GM03348 (cell line): Measurements from ENCODE around the gene MEAK7.

ENCODE experiments used
- DNase-seq: peaks from one replicate; pipeline ENCODE4 v3.0.0; 2012; ENCODE audit warnings: low spot score

The MEAK7 gene

DNA sequence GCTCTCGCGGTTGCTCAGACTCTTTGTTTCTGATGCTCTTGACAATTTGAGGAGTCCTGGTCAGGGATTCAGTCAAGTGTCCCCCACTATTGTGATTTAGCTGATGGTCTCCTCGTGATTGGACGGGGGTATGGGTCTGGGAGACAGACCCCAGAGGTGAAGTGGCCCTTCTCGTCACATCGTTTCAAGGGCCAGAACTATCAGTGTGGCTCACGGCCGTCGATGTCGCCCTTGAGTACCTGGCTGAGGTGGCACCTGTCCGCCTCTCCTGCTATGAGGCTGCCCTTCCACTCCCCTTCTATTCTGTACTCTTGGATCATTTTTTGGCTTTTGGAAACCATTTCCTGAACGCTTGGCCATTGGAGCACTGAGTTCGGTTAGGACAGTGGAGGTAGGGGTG is 7.4 kb upstream of the MEAK7 start:
- no peak for DNase-seq

GRCh38 chr16:84511180-84511800 is 6.8 kb upstream of the MEAK7 start:
- DNase-seq: peak; percentile 85

- DNase-seq: no peak
Measured at GRCh38 chr16:84509032-84509950, 4.8 kb upstream of the MEAK7 start.

DNA sequence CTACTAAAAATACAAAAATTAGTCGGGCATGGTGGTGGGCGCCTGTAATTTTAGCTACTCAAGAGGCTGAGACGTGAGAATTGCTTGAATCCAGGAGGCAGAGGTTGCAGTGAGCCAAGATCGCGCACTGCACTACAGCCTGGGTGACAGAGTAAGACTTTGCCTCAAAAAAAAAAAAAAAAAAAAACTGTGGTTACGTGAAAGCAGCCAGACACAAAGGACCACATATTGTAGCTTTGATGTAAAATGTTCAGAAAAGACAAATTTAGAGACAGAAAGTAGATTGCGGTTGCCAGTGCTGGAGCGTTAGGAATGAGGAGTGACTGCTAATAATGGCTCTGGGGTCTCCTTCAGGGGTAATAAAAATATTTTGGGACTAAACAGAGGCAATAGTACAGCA is 4.0 kb upstream of the MEAK7 start:
- DNase-seq: no peak

- no peak for DNase-seq
Measured at GRCh38 chr16:84507011-84507982, 2.8 kb upstream of the MEAK7 start.

- no peak for DNase-seq
Measured at GRCh38 chr16:84505249-84506187, 1.1 kb upstream of the MEAK7 start.

DNA sequence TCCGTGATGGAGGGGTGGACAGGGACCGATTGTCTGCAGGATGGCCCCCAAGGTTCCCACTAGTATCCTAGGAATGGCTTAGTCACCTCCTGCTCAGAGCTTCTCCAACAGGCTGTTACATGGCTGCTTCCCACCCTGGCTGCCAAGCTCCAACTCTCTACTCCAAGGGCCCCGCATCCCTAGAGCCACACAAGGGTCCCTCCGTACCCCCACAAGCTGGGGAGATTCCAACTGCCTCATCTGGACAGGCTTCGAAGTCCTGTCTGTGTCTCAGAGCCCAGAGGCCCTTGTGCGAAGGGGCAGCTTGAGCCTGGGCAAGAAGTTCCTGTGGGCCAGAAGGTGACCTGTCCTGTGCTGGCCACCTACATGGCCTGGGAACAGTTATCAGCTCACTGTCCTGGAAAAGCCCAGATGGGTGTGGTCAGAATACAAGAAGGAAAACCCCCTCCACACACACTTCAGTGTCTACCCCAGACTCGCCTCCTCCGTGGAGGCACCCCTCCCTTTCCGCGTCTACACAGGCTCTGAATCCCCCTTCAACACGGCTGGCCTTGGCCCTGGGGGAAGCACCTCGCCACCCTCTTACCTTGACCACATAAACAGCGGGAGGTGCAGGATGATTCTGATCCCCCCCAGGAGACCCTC is 586 bp downstream of the MEAK7 start:
- peak; percentile 68 for DNase-seq

DNA sequence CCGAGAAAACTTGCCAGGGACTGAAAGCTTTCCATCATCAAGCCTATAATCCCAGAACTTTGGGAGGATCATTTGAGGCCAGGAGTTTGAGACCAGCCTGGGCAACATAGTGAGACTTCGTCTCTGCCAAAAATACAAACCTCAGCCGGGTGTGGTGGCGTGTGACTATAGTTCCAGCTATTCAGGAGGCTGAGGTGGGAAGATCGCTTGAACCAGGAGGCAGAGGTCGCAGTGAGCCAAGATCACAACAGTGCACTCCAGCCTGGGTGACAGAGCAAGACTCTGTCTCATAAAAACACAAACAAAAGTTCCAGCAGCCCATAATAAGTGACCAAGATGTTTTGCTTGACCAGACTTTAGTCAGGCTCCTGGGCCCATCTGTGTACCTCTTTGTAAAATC is 1.9 kb downstream of the MEAK7 start:
- no peak for DNase-seq

DNA sequence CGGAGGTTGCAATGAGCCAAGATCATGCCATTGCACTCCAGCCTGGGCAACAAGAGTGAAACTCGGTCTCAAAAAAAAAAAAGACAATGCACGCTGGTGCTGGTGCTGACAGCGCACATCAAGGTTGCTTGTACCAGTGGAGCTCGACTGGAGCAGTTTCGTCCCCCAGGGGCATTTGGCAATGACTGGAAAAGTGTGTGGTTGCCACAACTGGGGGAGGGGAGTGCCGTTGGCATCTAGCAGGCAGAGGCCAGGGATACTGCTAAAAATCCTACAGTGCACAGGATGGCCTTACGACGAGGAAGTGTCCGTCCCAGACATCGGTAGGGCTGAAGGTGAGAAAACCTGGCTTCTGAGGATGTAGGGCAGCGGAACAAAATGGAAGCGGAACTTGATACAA is 2.4 kb downstream of the MEAK7 start:
- DNase-seq: no peak

GRCh38 chr16:84501077-84501735 is 3.3 kb downstream of the MEAK7 start:
- DNase-seq: peak; percentile 42

- DNase-seq: no peak
Measured at GRCh38 chr16:84500531-84500930, 3.9 kb downstream of the MEAK7 start.

GRCh38 chr16:84499638-84500037 is 4.8 kb downstream of the MEAK7 start:
- DNase-seq: no peak

- DNase-seq: no peak
Measured at GRCh38 chr16:84498859-84499620, 5.4 kb downstream of the MEAK7 start.

DNA sequence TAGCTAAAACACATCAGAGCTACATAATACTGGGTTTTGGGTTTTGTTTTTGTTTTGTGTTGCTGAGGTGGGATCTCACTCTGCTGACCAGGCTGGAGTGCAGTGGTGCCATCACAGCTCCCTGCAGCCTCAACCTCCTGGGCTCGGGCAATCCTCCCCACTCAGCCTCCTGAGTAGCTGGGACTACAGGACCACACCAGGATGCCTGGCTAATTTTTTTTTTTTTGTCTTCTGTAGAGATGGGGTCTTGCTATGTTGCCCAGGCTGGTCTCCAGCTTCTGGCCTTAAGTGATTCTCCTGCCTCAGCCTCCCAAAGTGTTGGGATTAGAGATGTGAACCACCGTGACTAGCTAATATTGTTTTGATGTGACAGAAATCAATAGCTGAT is 6.2 kb downstream of the MEAK7 start:
- DNase-seq: no peak

DNA sequence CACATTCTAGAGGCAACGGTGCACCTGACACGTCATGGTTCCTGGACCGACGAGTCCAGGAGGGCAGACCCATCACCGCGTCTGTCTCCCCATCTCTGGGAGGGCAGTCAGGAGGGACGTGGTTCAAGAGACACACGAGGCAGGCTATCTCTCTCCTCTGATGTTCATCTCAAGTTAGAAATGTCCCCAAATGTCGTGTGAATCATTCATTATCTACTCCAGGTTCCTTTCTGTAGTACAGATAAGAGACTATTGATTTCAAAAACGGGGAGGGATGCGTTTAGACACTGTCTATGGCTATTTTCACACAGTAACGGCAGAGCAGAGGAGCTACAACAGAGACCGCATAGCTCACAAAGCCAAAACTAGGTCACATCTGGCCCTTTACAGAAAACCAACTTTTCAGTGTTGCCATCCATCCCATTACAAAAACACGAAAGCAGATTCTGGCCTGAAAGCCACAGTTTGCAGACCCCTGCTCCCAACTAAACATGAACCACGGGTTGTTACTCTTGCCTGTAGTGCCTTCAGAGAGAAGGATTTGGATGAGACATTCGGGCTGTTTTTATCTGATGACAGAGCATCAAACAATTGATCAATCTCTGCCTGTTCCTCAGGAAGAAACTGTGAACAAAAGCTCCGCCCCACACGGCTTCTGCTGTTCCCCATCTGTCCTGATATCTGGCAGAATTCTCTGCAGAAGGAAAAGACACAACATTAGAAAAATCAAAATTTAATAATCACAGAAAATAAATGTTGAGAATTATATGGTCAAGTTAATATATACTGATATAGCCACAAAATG is 6.8 kb downstream of the MEAK7 start:
- no peak for DNase-seq

DNA sequence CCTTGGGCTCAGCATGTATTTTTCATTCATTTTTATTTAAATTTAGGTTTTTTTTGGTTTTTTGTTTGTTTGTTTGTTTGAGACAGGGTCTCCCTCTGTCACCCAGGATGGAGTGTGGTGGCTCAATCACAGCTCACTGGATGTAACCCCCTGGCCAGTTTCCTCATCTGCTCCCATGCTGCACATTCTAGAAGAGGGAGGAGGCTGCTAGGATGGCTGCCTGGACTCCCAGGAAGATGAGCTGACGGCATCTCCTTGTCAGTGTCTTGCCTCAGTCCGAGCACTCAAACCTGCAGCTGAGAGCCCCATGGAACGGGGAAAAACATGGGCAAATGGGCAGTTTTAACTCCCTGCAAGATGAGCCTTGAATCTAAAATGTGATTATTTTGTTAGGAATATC is 7.5 kb downstream of the MEAK7 start:
- no peak for DNase-seq

GRCh38 chr16:84495506-84495905 is 9.0 kb downstream of the MEAK7 start:
- no peak for DNase-seq

DNA sequence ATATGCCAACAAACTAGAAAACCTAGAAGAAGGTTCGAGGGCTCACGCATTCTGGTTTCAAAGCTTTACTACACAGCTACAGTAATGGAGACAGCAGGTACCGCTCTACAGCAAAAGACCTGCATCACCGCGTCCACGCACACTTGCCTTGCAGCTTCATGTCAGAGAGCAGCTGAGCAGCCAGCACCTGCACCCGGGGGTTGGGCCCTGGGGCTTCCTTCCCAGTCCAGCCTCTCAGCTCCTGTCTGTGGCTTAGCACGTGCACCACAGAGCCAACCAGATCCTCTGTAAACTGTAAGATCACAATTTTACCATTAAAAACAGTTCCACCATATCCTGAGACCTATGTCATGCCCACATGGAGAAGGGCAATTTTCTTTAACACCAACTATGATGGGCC is 15.3 kb downstream of the MEAK7 start:
- no peak for DNase-seq

- no peak for DNase-seq
Measured at GRCh38 chr16:84487358-84487757, 17.1 kb downstream of the MEAK7 start.
